OCI-LY7 (cell line): ENCODE results near the gene ICE2. TPM values are rescaled to one million over a fixed set of nuclear protein-coding genes. Genes with fewer than 3 reads are reported as not detected.
"Not testable (repeated sequence)": the region's sequence is repeated elsewhere in the genome, so short reads cannot be mapped to it uniquely, and the experiment has no call there.

Experiments
- BruUV-seq: library from RNA; stranded (reverse); fragments of 400-500 nt; replicated peaks from 2 replicates; lab custom pipeline; 2021; lab: Mats Ljungman, UMichigan
- CTCF ChIA-PET: fragments of 300-600 bp; sonication (Branson Sonifier 250); formaldehyde crosslinking; loops from one replicate; lab custom pipeline; 2022; ENCODE audit warnings: antibody characterized with exemption; ENCODE audit not compliant: unreplicated experiment; lab: Charles Lee
- POLR2A ChIA-PET: fragments of 300-600 bp; sonication (Branson Sonifier 250); formaldehyde crosslinking; loops from one replicate; lab custom pipeline; 2022; ENCODE audit warnings: antibody characterized with exemption; lab: Charles Lee
- DNase-seq: peaks from one replicate; pipeline ENCODE4 v3.0.0-alpha.2; 2015; ENCODE audit warnings: low spot score
- H2AFZ ChIP-seq: fragments of 200-600 bp; sonication (generic), shearing (Covaris generic); 2 replicates; pipeline ENCODE4 v1.6.1; 2014; ENCODE audit warnings: mild to moderate bottlenecking, antibody characterized with exemption, low read length, moderate library complexity
- H3K27ac ChIP-seq: fragments of 200-600 bp; sonication (generic); 2 replicates; pipeline ENCODE4 v1.5.1; 2014; ENCODE audit warnings: mixed run types, low read depth, mild to moderate bottlenecking, moderate library complexity, low read length, inconsistent platforms; ENCODE audit not compliant: poor library complexity, severe bottlenecking
- H3K36me3 ChIP-seq: fragments of 200-600 bp; sonication (generic); 2 replicates; pipeline ENCODE4 v1.6.1; 2014; ENCODE audit warnings: mild to moderate bottlenecking, antibody characterized with exemption, low read length, moderate library complexity, mixed read lengths; ENCODE audit not compliant: insufficient read depth
- H3K4me1 ChIP-seq: fragments of 200-600 bp; sonication (generic); 2 replicates; pipeline ENCODE4 v1.5.1; 2014; ENCODE audit warnings: mild to moderate bottlenecking, low read length; ENCODE audit not compliant: insufficient read depth, poor library complexity, severe bottlenecking
- H3K4me2 ChIP-seq: fragments of 200-600 bp; sonication (generic); 2 replicates; pipeline ENCODE4 v1.6.1; 2014; ENCODE audit warnings: mild to moderate bottlenecking, low read length
- H3K4me3 ChIP-seq: fragments of 200-600 bp; sonication (generic); 2 replicates; pipeline ENCODE4 v1.5.1; 2014; ENCODE audit warnings: mild to moderate bottlenecking, low read depth, low read length; ENCODE audit not compliant: poor library complexity, severe bottlenecking
- H3K79me2 ChIP-seq: fragments of 200-600 bp; sonication (generic); 2 replicates; pipeline ENCODE4 v1.6.1; 2016; ENCODE audit warnings: low read depth, mild to moderate bottlenecking, low read length, moderate library complexity, mixed read lengths; ENCODE audit not compliant: insufficient read depth
- H3K9me2 ChIP-seq: fragments of 200-600 bp; sonication (generic); 2 replicates; pipeline ENCODE4 v1.6.1; 2016; ENCODE audit warnings: mild to moderate bottlenecking, low read length, mixed read lengths; ENCODE audit not compliant: insufficient read depth
- H3K9me3 ChIP-seq: fragments of 200-600 bp; sonication (generic); 2 replicates; pipeline ENCODE4 v1.6.1; 2014; ENCODE audit warnings: mild to moderate bottlenecking, mixed run types, low read length, mixed read lengths
- H4K20me1 ChIP-seq: fragments of 200-600 bp; sonication (generic); 2 replicates; pipeline ENCODE4 v1.6.1; 2014; ENCODE audit warnings: mild to moderate bottlenecking, antibody characterized with exemption, low read length, moderate library complexity, mixed read lengths; ENCODE audit not compliant: insufficient read depth
- CTCF ChIP-seq: fragments of 200-600 bp; sonication (generic); conservative IDR thresholded peaks from 2 replicates; pipeline ENCODE4 v1.5.1; 2014; ENCODE audit warnings: mild to moderate bottlenecking, antibody characterized with exemption, low read length, moderate library complexity, mixed read lengths
- EZH2phosphoT487 ChIP-seq: fragments of 200-600 bp; sonication (generic); IDR thresholded peaks from 2 replicates; pipeline ENCODE4 v1.6.1; 2018; ENCODE audit warnings: low read depth, borderline replicate concordance, mild to moderate bottlenecking, mixed run types, antibody characterized with exemption, low read length, moderate library complexity, mixed read lengths
- intact Hi-C: fragments of 100-400 bp; cut with micrococcal nuclease; formaldehyde crosslinking; loops from one replicate; pipeline ENCODE4 v1.10.0; 2022; ENCODE audit not compliant: unreplicated experiment
- total RNA-seq, 2 experiments: library from RNA; depleted of rRNA in 1 of 2; stranded (reverse); fragments of >200 nt in 1 of 2; shearing (Covaris generic) in 1 of 2; gene quantifications; 2 replicates each; pipeline ENCODE4 v1.2.3, GENCODE V29; 2014 to 2022

Gene ICE2
- total RNA-seq, 2 experiments from 2014 or later = 37.1 to 78.1 TPM

- H3K36me3 ChIP-seq = peaks cover 17% of the 10 kb centered on the region; the same call in 1 of the 2 replicates
- DNase-seq = no peak
- no peaks in the 10 kb centered on the region for H3K79me2 ChIP-seq
- no peaks in the 10 kb centered on the region for H3K9me3 ChIP-seq
- intact Hi-C loops = no loop called here
- no peak overlapping the region for H2AFZ ChIP-seq
- TF ChIP-seq EZH2phosphoT487 (no peak), CTCF (no peak)
- no peak overlapping the region for H3K4me2 ChIP-seq
- ChIA-PET CTCF (no interaction called here), POLR2A (no interaction called here)
- no peak overlapping the region for H3K27ac ChIP-seq
- no TSS peak for BruUV-seq
- no peaks in the 10 kb centered on the region for H3K4me1 ChIP-seq
- H4K20me1 ChIP-seq = no peaks in the 10 kb centered on the region
- H3K4me3 ChIP-seq = no peak overlapping the region
- H3K9me2 ChIP-seq = no peaks in the 10 kb centered on the region
Observed at GRCh38 chr15:60416484-60416883, 62.5 kb downstream of the ICE2 start.

GRCh38 chr15:60414016-60414682 is 64.8 kb downstream of the ICE2 start:
- CTCF ChIA-PET = no interaction called here
- no peak overlapping the region for H2AFZ ChIP-seq
- TF ChIP-seq EZH2phosphoT487 = no peak
- H4K20me1 ChIP-seq = no peaks in the 10 kb centered on the region
- no peaks in the 10 kb centered on the region for H3K4me1 ChIP-seq
- H3K36me3 ChIP-seq = 0 out of 2 replicates have a peak, but pooled peaks cover under 1% of the 10 kb centered on the region
- POLR2A ChIA-PET = interaction anchor here (0.6 kb wide), 1 partner anchor 370 kb away, joined by 3 read pairs; no protein-coding TSS in a partner anchor
- no peak for DNase-seq
- no peak overlapping the region for H3K4me2 ChIP-seq
- H3K27ac ChIP-seq = no peak overlapping the region
- BruUV-seq = no TSS peak
- H3K79me2 ChIP-seq = no peaks in the 10 kb centered on the region
- H3K4me3 ChIP-seq = no peak overlapping the region
- no peaks in the 10 kb centered on the region for H3K9me3 ChIP-seq
- intact Hi-C loops = no loop called here
- H3K9me2 ChIP-seq = no peaks in the 10 kb centered on the region

- H4K20me1 ChIP-seq = no peaks in the 10 kb centered on the region
- peaks cover 5% of the 10 kb centered on the region for H3K4me1 ChIP-seq
- H3K4me3 ChIP-seq = no peak overlapping the region
- DNase-seq = no peak
- H3K27ac ChIP-seq = no peak overlapping the region
- BruUV-seq = no TSS peak
- intact Hi-C loops = no loop called here
- no peaks in the 10 kb centered on the region for H3K79me2 ChIP-seq
- no peaks in the 10 kb centered on the region for H3K36me3 ChIP-seq
- no peaks in the 10 kb centered on the region for H3K9me2 ChIP-seq
- H2AFZ ChIP-seq = no peak overlapping the region
- no peaks in the 10 kb centered on the region for H3K9me3 ChIP-seq
- TF ChIP-seq EZH2phosphoT487 (no peak), CTCF (no peak)
- ChIA-PET CTCF (no interaction called here), POLR2A (no interaction called here)
- no peak overlapping the region for H3K4me2 ChIP-seq
Observed at GRCh38 chr15:60413231-60413824, 65.6 kb downstream of the ICE2 start.

DNA sequence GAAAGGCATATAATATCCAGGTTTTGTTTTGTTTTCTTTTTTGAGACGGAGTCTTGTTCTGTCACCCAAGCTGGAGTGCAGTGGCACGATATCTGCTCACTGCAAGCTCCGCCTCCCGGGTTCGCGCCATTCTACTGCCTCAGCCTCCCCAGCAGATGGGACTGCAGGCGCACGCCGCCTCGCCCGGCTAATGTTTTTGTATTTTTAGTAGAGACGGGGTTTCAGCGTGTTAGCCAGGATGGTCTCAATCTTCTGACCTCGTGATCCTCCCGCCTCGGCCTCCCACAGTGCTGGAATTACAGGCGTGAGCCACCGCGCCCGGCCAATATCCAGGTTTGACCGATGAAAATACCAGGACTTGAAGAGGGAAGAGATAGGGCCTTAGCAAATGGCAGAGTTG is 66.1 kb downstream of the ICE2 start:
- H3K9me3 ChIP-seq, BruUV-seq, H3K4me1 ChIP-seq, H3K27ac ChIP-seq, H3K4me3 ChIP-seq, CTCF ChIA-PET, POLR2A ChIA-PET, intact Hi-C loops, H3K79me2 ChIP-seq, H4K20me1 ChIP-seq, H3K4me2 ChIP-seq, H2AFZ ChIP-seq, DNase-seq, H3K9me2 ChIP-seq, H3K36me3 ChIP-seq: not testable (repeated sequence)
